Rectal smooth muscle tissue (tissue), 1 donor: ENCODE data around the gene ITGBL1.

Experiments used
- H3K27ac ChIP-seq: one replicate; pipeline ENCODE4 v1.7.0; 2013; ENCODE audit warnings: low read depth, low read length, inconsistent platforms
- H3K27me3 ChIP-seq: one replicate; pipeline ENCODE4 v1.7.0; 2013; ENCODE audit warnings: low read length; ENCODE audit not compliant: control insufficient read depth, insufficient read depth
- H3K36me3 ChIP-seq: one replicate; pipeline ENCODE4 v1.7.0; 2013; ENCODE audit warnings: low read length; ENCODE audit not compliant: control insufficient read depth, insufficient read depth
- H3K4me1 ChIP-seq: one replicate; pipeline ENCODE4 v1.7.0; 2013; ENCODE audit warnings: low read length; ENCODE audit not compliant: control insufficient read depth, insufficient read depth
- H3K4me3 ChIP-seq: one replicate; pipeline ENCODE4 v1.7.0; 2013; ENCODE audit warnings: low read length
- H3K9ac ChIP-seq: one replicate; pipeline ENCODE4 v1.7.0; 2013; ENCODE audit warnings: low read length

ITGBL1 gene

DNA sequence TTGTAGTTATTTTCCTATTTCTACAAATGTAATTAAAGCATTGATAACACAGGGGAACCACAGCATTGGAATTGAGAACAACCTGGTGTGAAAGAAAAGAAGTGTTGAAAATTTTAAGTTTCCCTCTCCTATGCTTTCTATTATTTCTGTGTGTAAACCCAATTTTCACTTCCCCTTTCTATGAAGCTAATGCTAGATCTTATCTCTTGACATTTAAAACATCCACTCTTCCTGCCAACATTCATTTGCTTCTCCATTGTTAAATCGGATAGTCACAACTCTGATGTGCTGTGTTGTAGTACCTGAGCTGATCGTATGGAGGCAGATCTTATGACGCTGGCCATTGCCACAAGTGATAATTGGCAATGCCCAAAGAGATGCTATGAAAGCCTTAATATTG lies 203.0 kb downstream of the ITGBL1 start:
- Histone ChIP-seq H3K27me3 (no peaks in the 10 kb centered on the region), H3K4me1 (no peaks in the 10 kb centered on the region), H3K36me3 (no peaks in the 10 kb centered on the region), H3K4me3 (no peak overlapping the region), H3K27ac (no peak overlapping the region), H3K9ac (no peak overlapping the region)

- no peaks in the 10 kb centered on the region for H3K27me3 ChIP-seq
- H3K27ac ChIP-seq, result no peak overlapping the region
- no peak overlapping the region for H3K9ac ChIP-seq
- H3K4me1 ChIP-seq, result no peaks in the 10 kb centered on the region
- no peaks in the 10 kb centered on the region for H3K36me3 ChIP-seq
- no peak overlapping the region for H3K4me3 ChIP-seq
These were observed 208.2 kb downstream of the ITGBL1 start for GRCh38 chr13:101660711-101661110.

GRCh38 chr13:101661839-101662238 lies 209.4 kb downstream of the ITGBL1 start:
- H3K27ac ChIP-seq, result no peak overlapping the region
- no peaks in the 10 kb centered on the region for H3K36me3 ChIP-seq
- H3K9ac ChIP-seq, result no peak overlapping the region
- no peaks in the 10 kb centered on the region for H3K27me3 ChIP-seq
- no peaks in the 10 kb centered on the region for H3K4me1 ChIP-seq
- H3K4me3 ChIP-seq, result no peak overlapping the region

GRCh38 chr13:101673360-101674105 lies 221.1 kb downstream of the ITGBL1 start:
- Histone ChIP-seq H3K9ac (no peak overlapping the region), H3K27me3 (no peaks in the 10 kb centered on the region), H3K4me3 (no peak overlapping the region), H3K27ac (no peak overlapping the region), H3K4me1 (no peaks in the 10 kb centered on the region), H3K36me3 (no peaks in the 10 kb centered on the region)

- H3K27me3 ChIP-seq, result no peaks in the 10 kb centered on the region
- H3K4me1 ChIP-seq, result no peaks in the 10 kb centered on the region
- H3K4me3 ChIP-seq, result no peak overlapping the region
- no peak overlapping the region for H3K27ac ChIP-seq
- no peaks in the 10 kb centered on the region for H3K36me3 ChIP-seq
- H3K9ac ChIP-seq, result no peak overlapping the region
These were observed 229.4 kb downstream of the ITGBL1 start for GRCh38 chr13:101681834-101682233.

DNA sequence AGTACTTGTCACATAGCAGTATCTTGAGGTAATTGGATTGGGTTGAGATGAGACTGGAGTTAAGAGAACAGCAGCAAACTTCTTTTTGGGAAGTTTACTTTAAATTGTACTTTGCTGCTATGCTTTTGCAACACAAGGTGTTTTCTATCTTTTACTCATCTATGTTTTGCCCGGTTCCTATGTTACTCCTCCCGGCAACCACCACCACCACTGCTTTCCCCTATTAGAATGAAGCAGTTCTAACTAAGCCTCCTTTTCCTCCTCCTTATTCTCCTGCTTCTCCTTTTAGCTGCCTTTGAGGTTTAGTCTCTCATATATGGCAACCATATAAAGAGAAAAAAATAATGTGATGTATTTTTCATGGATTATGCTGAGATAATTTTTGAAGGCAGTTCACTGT lies 233.5 kb downstream of the ITGBL1 start:
- H3K9ac ChIP-seq, result no peak overlapping the region
- H3K4me3 ChIP-seq, result no peak overlapping the region
- no peak overlapping the region for H3K27ac ChIP-seq
- no peaks in the 10 kb centered on the region for H3K27me3 ChIP-seq
- no peaks in the 10 kb centered on the region for H3K4me1 ChIP-seq
- H3K36me3 ChIP-seq, result no peaks in the 10 kb centered on the region

- no peaks in the 10 kb centered on the region for H3K36me3 ChIP-seq
- H3K4me1 ChIP-seq, result no peaks in the 10 kb centered on the region
- no peak overlapping the region for H3K27ac ChIP-seq
- H3K9ac ChIP-seq, result no peak overlapping the region
- no peak overlapping the region for H3K4me3 ChIP-seq
- H3K27me3 ChIP-seq, result no peaks in the 10 kb centered on the region
These were observed 238.4 kb downstream of the ITGBL1 start for GRCh38 chr13:101690871-101691270.

- no peak overlapping the region for H3K27ac ChIP-seq
These were observed 238.9 kb downstream of the ITGBL1 start for GRCh38 chr13:101691341-101691860.

GRCh38 chr13:101695870-101696516 lies 243.5 kb downstream of the ITGBL1 start:
- H3K36me3 ChIP-seq, result no peaks in the 10 kb centered on the region
- H3K27me3 ChIP-seq, result no peaks in the 10 kb centered on the region
- no peak overlapping the region for H3K9ac ChIP-seq
- H3K4me3 ChIP-seq, result no peak overlapping the region
- no peak overlapping the region for H3K27ac ChIP-seq
- H3K4me1 ChIP-seq, result no peaks in the 10 kb centered on the region

More at GRCh38 chr13:101691341-101691860, 238.9 kb downstream of the ITGBL1 start:
- Histone ChIP-seq H3K36me3 (no peaks in the 10 kb centered on the region), H3K9ac (no peak overlapping the region), H3K4me1 (no peaks in the 10 kb centered on the region), H3K27me3 (no peaks in the 10 kb centered on the region), H3K4me3 (no peak overlapping the region)

DNA sequence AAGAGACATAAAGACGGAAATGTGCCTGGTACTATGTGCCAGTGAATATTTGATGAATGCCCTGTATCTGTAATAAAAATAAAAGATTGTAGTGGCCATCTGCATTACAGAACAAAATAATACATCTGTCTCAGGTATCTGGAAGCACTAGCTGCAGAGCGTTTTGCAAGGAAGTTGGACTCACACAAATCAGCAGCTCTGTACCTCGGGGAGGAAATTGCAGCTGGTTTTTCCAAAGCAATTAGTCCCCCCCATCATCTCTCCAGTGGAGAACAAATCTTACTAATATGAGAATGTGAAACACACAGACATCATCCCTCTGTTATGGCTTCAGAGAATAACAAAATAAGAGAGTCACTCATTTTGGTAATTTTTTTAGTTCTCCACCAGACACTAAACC lies 245.3 kb downstream of the ITGBL1 start:
- no peaks in the 10 kb centered on the region for H3K4me1 ChIP-seq
- no peaks in the 10 kb centered on the region for H3K36me3 ChIP-seq
- H3K4me3 ChIP-seq, result no peak overlapping the region
- H3K9ac ChIP-seq, result no peak overlapping the region
- no peaks in the 10 kb centered on the region for H3K27me3 ChIP-seq
- no peak overlapping the region for H3K27ac ChIP-seq

DNA sequence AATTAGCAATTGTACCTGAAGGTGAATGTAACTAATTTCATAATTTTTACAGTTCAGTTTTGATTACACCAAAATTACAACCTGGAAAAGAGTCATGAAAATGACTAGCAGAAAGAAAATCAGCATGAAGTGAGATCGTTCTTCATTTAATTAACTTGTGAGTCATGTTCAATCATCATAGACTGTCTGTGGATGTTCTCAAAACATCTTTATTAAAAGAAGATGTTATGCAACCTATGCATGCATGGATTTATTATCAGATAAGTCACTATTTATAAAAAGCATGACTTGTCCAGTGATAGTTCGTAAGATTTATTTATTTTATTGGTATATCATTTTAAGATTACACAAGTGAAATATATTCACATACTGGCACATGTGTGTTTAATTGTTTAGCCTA lies 245.9 kb downstream of the ITGBL1 start:
- Histone ChIP-seq H3K9ac (no peak overlapping the region), H3K4me1 (no peaks in the 10 kb centered on the region), H3K27ac (no peak overlapping the region), H3K36me3 (no peaks in the 10 kb centered on the region), H3K27me3 (no peaks in the 10 kb centered on the region), H3K4me3 (no peak overlapping the region)

GRCh38 chr13:101700598-101700997 lies 248.1 kb downstream of the ITGBL1 start:
- Histone ChIP-seq H3K27me3 (no peaks in the 10 kb centered on the region), H3K27ac (no peak overlapping the region), H3K4me3 (no peak overlapping the region), H3K4me1 (no peaks in the 10 kb centered on the region), H3K9ac (no peak overlapping the region), H3K36me3 (no peaks in the 10 kb centered on the region)

GRCh38 chr13:101703081-101703480 lies 250.6 kb downstream of the ITGBL1 start:
- Histone ChIP-seq H3K4me1 (no peaks in the 10 kb centered on the region), H3K9ac (no peak overlapping the region), H3K36me3 (no peaks in the 10 kb centered on the region), H3K4me3 (no peak overlapping the region), H3K27me3 (no peaks in the 10 kb centered on the region), H3K27ac (no peak overlapping the region)
